Inferior parietal cortex (tissue), 1 donor: ENCODE results near the gene DNAJC11.
"Not testable (repeated sequence)": the region's sequence is repeated elsewhere in the genome, so short reads cannot be mapped to it uniquely, and the experiment has no call there.

Experiments used
- DNase-seq: peaks from one replicate; pipeline ENCODE4 v3.0.0-alpha.2; 2016; ENCODE audit errors: extremely low spot score

DNAJC11 gene

DNA sequence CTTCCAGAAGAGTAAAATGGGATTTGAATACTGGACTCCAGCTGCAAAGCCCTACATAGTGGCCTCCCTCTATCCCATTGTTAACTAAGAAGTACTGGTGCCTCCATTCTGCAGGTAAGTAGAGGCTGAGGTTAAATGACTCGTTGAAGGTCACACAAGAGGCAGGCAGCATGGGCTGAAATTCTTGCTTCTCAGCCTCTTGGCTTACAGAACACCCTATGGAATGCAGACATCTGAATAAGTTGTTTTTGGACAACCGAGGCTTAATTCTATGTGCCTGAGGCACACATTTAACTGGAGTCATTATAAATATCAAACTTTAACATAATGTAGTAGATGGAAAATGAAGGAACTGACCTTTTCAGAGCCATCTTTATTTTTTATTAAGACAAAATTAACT lies 5.7 kb downstream of the DNAJC11 start:
- DNase-seq: no peak

DNA sequence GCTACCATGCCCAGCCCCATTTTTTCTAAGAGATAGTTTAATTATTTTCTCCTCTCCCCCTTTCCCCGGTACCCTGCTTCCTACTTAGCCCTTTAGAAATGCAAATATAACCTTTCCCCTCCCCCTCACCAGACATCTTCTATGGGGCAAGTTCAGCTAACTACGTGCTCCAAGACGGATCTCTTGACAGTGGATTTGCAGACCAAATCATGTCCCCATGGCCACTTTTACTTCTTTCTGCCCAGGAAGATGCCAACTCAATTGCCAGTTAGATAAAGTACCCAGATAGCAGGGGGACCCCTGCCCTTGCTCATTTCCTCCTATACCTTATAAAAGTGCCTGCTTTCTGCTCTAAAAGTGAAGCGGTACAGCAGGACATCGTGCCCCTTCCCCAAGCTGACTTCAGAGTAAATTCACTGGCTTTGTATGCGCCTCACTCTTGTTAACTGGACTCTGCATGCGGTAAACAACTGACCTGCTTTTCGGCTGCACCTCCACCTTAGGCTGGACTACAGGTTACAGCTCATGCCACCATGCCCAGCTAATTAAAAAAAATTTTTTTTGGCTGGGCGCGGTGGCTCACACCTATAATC lies 7.4 kb downstream of the DNAJC11 start:
- DNase-seq: no peak

DNA sequence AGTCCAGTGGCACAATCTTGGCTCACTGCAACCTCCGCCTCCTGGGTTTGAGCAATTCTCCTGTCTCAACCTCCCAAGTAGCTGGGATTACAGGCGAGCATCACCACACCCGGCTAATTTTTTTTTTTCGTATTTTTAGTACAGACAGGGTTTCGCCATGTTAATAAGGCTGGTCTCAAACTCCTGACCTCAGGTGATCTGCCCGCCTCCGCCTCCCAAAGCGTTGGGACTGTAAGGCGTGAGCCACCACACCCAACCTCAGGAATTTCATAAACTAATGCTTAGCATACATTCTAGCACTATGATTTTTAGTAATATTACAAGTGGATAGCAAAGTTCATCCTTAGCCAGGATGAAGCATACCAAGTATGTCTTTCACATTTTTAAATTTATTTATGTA lies 8.7 kb downstream of the DNAJC11 start:
- no peak for DNase-seq

- no peak for DNase-seq
These were observed 10.1 kb downstream of the DNAJC11 start for GRCh38 chr1:6691507-6691906.

DNA sequence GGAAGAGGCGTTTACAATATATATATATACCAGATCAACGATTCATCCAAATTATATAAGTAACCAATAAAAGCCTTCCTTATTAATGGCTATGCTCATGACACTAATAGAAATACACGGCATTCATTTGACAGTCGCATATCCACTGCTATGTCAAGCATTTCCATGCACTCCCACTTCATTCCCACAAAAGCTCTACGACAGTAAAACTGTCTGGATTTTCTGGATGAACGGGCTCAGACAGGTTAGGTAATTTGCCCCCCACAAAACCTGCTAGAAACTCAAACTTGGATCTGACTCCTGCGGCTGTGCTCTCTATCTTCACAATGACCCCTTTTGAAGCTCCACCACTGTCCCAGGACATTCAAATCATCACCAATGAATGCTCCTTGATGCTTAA lies 11.4 kb downstream of the DNAJC11 start:
- no peak for DNase-seq

- DNase-seq: no peak
These were observed 12.9 kb downstream of the DNAJC11 start for GRCh38 chr1:6688757-6689156.

DNA sequence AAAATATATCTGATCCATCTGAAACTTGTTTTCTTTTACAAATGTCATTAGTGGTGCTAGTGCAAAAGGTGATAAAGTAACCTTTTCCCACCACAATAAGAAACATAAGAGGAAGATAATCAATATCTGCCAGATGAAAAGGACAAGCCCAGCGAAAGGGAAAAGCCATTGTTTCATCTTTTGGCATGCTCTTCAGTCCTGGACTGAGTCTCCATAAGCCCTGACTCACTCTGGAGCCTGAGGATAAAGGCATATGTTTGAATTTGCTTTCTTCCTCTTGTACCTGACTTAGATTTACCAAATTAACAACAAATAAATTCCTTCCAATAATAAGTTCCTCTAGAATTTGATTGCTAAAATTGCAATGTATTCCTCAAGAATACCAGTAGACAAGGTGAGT lies 13.6 kb downstream of the DNAJC11 start:
- no peak for DNase-seq

DNA sequence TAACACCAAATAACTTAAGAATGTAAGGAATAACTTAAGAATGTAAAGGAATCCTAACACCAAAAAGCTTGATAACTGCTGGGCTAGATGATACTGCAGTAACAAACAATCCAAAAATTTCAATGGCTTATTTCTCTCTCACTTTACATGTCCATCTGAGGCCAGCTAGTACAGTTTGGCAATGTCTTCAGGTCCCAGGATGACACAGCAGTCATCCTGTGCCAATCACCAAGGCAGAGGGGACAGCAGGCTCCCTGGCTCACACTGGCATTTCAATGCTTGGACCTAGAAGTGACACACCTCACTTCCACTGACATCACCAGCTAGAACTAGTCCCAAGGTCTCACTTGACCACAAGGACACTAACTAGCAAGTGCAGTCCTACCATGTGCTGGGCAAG lies 15.3 kb downstream of the DNAJC11 start:
- no peak for DNase-seq

DNA sequence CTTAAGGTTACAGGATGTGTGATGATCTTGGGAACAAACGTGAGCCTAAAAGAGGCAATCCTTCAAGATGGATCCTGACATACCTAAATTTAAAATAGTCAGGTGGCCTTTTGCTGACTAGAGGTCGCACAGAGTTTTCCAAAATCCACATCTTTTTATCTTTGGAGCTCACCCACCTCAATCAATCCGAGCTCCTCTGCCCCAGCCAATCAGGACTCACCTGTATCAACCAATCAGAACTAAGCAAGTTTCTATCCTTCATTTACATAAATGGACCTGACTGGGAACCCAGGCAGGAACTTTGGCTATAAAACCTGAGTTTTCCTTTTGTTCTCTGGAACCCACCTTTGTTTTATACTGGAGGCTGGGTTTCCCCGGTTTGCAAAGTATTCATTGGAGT lies 16.2 kb downstream of the DNAJC11 start:
- DNase-seq: no peak

DNA sequence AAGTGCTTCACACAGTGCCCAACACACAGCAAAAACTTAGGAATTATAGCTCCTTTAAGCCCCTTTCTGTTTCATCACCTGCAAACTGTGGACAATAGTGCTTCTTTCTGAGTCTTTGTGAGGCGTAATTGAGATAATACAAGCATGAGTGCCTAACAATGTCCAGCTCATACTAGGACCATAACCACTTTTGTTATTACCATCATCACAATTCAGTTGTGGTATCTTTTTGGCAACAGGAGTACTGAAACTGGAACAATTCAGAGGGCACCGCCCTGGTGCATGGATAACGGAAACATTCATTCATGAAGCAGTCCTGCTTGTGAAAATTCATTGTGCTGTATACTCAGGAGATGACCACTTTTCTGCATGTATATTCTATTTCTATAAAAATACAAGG lies 18.2 kb downstream of the DNAJC11 start:
- DNase-seq: no peak

DNA sequence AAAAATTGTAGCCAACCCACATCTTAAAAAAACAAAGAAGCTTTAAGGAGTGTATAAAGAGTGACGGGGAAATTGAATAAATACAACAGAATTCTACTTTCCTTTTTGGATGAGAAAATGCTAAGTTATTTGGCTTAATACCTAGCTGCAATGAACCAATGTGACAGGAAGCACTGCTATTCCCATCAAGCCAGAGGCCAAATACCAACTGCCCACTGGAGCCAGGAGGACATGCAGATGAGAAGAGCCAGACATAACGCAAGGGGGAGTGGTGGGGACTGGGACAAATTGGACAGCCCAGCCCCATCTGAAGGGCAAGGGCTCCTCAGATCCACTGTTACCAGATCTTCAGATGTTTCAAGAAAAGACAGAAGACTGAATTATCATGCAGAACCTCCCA lies 25.7 kb downstream of the DNAJC11 start:
- DNase-seq: no peak

DNA sequence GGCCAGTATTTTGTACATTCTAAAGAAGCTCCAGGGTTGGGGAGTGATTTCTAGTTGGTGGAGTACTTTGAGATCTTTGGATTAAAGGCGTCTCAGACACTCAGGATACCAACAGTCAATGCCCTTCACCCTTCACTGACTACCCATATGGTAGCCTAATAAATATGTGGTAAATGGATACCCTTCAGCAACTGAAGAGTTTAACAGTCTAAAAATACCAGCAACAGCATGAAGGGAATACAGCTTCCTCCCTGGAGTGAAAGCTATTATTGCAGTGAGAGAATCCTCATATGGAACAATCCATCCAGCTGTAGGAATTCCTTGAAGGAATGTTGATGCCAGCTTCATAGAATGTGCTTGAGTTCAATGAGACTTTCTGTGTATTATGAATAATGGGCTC lies 26.8 kb downstream of the DNAJC11 start:
- DNase-seq: no peak

- no peak for DNase-seq
These were observed 27.7 kb downstream of the DNAJC11 start for GRCh38 chr1:6673816-6674398.

DNA sequence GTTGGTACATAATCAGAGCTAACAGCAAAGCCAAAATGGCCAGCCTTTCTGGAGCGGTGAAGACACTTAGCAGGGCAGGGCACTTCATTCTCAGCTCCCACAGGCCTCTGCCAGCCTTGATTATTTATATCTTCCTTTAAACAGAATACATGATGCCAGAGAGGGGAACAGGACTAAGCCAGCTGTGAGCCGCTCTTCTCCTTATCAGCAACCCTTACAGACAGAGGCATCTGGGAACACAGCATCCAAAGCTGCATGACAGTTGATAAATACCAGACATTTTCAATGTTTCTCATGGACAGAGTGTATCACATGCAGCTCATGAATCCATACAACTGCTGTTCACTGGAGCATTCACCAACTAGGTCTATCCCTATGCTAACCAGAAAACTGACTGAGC lies 29.1 kb downstream of the DNAJC11 start:
- DNase-seq: peak; percentile 21

DNA sequence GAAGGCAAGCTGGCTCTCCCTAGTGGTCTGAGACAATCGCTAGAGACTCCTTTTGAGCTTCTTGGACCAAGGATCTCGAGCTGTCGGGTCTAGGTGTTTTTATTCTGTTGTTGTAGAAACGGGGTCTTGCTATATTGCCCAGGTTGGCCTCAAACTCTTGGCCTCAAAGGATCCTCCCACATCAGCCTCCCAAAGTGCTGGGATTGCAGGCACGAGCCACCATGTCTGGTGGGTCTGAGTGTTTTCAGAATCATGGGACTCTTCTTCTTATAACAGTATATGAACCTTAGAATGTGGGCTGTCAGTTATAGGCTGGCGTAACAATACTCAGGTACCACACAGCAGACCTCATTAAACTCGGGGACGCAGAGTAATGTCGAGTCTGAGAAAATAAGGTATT lies 33.1 kb downstream of the DNAJC11 start:
- no peak for DNase-seq

DNA sequence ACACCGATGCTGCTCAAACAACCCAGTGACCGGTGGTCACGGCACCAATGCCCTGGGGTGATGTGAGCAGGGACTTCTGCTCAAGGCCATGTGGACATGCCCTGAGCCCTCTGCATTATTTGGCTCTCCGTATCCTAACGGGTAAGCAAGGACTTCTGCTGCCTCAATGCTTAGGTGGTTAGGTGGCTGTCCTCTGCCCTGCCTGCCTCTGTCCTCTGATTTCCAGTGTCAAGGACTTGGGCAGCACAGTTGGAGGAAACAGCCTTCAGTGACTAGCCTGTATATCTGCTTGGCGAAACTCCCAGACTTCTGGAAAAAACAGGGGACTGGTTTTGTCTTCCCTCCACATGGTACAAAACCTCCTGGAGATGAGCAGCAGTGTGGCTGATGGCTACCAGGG lies 34.5 kb downstream of the DNAJC11 start:
- no peak for DNase-seq

DNA sequence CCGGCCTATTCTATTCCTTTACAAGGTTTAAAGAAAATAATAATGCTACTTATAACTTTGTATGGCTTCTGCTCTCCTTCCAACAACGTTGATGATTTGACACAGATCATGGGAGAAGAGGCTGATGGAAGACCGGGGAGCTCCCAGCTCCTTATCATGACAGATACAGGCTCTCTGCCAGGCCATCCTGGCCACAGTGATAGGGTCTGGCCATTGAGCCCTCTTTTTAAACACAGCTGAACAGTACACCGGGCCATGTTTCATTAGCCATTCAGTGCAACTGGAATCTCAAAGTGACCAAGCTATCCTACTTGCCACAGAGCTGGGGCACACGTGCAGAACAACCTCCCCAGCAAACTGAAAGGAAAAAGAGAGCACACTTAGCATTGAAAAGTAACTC lies 34.9 kb downstream of the DNAJC11 start:
- no peak for DNase-seq

DNA sequence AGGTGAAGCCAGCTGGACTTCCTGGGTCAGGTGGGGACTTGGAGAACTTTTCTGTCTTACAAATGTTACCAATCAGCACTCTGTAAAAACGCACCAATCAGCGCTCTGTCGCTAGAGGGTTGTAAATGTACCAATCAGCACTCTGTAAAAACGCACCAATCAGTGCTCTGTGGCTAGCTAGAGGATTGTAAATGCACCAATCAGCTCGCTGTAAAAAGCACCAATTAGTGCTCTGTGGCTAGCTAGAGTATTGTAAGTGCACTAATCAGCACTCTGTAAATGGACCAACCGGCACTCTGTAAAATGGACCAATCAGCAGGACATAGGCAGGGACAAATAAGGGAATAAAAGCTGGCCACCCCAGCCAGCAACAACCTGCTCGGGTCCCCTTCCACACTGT lies 39.1 kb downstream of the DNAJC11 start:
- not testable (repeated sequence) for DNase-seq

DNA sequence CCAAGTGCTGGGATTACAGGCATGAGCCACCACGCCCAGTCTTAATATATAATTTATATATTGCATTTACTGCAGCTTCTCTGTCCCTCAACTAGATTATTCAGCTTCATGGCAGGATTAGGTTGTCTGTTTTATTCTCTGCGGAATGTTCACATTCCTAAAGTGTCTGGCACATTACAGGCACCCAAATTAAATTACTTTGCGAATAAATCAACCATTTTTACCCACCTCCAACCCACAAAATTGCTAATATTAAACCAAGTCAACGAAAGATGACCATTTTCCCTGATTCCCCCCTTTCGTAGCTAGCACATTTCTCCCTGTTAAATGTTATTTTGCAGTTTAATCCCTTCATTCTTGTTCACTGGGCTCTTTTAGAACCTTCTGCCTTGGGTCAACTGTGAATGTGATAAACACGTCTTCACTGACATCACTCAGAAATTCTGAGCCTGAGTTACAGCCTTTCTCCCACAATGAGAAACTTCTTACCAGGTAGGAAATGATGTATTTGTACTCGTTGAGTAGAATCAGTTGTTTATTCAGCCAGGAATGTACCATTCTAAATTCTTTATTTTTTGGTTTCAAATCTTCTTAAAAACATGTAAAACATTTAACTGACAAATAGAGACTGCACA lies 41.1 kb downstream of the DNAJC11 start:
- DNase-seq: no peak

DNA sequence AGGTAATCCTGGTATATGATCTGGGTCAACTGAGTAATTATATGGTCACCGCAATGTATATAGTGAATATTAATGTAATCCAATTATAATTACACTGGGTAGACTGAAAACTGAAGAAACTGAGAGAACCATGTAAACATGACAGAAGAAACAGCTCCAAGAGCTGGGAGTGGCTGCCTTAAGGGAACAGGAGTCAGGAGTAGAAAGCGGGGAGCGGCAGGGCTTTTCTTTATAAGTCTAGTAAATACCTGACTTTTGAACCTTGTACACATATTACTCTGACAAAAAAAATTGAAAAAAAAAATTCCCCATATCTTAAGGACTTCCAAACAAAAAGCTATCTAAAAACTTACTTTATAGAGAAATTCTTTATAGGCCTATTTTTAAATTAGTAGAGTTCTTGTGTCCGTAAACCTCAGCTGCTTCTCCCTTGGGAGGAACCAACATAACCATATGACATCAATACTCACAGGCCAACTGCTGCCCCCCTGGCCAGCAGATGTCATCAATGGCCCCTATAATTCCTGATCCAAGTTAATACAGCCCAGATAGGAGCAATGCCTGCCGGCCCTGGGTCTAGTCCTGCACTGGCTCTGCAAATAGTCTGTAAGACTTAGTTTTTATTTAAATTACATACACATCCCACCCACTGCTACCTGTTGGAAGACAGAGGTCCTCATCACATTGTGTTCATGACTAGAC lies 43.1 kb downstream of the DNAJC11 start:
- DNase-seq: no peak

GRCh38 chr1:6657138-6657537 lies 44.5 kb downstream of the DNAJC11 start:
- no peak for DNase-seq

DNA sequence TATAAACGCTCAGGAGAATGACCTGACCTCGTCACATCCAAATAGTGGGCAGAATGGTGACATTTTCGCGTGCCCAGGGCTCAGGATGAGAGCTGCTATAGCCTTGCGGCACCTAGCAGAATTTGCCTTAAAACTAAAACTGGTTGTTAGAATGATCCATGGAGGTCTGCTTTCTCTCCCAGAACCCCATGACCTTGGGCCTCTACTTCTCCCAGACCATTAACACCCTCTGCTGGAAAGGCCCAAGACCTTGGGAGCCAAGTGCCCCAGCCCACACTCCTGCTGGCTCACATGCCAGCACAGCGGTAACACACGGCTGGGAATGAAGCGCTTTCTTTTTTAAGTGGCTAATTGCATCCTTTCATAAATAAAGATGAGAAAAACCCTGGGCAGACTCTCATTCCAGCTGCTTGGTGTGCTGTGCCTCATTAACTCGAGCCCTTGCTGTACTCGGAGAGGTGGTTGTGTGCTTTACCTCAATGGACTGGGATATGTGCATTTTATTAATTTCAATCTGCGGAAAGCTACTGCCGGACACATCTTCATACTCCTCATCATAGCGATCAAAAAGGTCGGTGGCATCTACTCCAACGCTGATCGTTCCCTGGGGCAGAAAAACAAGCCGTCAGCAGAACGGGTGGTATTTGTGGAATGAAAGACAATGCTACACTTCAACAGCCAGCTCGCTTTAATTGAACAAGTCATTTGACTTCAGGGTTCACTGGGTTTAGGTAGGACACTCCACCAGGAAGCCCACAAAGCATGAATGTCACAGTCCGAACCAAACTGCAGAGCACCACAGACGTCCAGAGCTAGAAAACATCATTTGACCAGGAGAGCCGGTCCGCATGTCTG lies 48.0 kb downstream of the DNAJC11 start:
- DNase-seq: no peak
